Measurements from ENCODE around the gene RASGRF2. TPM values are rescaled to one million over a fixed set of nuclear protein-coding genes. Genes with fewer than 3 reads are reported as not detected.
A peak's percentile ranks its signal among the peaks of the same experiment; 100 is the strongest.

Gene RASGRF2
- total and polyA plus RNA-seq, 2 of the 13 experiments (the other 11 are each of a cell fraction or from before 2014, with no cell fraction given), result 23.6 to 29.0 TPM

- TF ChIP-seq KLF13 (CRISPR knock-in tag; IDR thresholded peaks at IDR 0.05) (no peak), ZNF180 (CRISPR knock-in tag; IDR thresholded peaks at IDR 0.05; ENCODE audit: borderline replicate concordance, low read depth) (no peak), EZH2 (conservative IDR thresholded peaks at IDR 0.05; ENCODE audit: low read depth, low read length) (no peak), MBNL3 (CRISPR knock-in tag; conservative IDR thresholded peaks at IDR 0.05) (no peak), ZFP62 (CRISPR knock-in tag; IDR thresholded peaks at IDR 0.05) (no peak), TCF7 (IDR thresholded peaks at IDR 0.05; ENCODE audit: low read depth) (no peak), BCL3 (CRISPR knock-in tag; IDR thresholded peaks at IDR 0.05) (peak; percentile 80; the same call in 1 of the 2 replicates), ZNF350 (CRISPR knock-in tag; IDR thresholded peaks at IDR 0.05; ENCODE audit: borderline replicate concordance, low read depth) (no peak; the same call in 1 of the 2 replicates), ZNF510 (CRISPR knock-in tag; IDR thresholded peaks at IDR 0.05; ENCODE audit: low read depth) (no peak), CREBL2 (CRISPR knock-in tag; IDR thresholded peaks at IDR 0.05; ENCODE audit: borderline replicate concordance) (no peak), SP4 (CRISPR knock-in tag; IDR thresholded peaks at IDR 0.05) (peak; percentile 54; the same call in 1 of the 2 replicates), ZNF574 (CRISPR knock-in tag; IDR thresholded peaks at IDR 0.05) (peak; percentile 26; the same call in 1 of the 2 replicates), ZSCAN12 (CRISPR knock-in tag; IDR thresholded peaks at IDR 0.05) (no peak; the same call in 1 of the 2 replicates), ZNF660 (CRISPR knock-in tag; IDR thresholded peaks at IDR 0.05; ENCODE audit: borderline replicate concordance, low read depth) (no peak), ETS1 (CRISPR knock-in tag; IDR thresholded peaks at IDR 0.05) (no peak), ZFX (CRISPR knock-in tag; IDR thresholded peaks at IDR 0.05; ENCODE audit: low read depth) (peak; percentile 66), ZNF512 (CRISPR knock-in tag; IDR thresholded peaks at IDR 0.05) (no peak), ATRX (CRISPR knock-in tag; IDR thresholded peaks at IDR 0.05; ENCODE audit: borderline replicate concordance) (no peak), KDM1A (CRISPR knock-in tag; IDR thresholded peaks at IDR 0.05) (no peak), HES4 (CRISPR knock-in tag; IDR thresholded peaks at IDR 0.05; ENCODE audit: borderline replicate concordance) (no peak), ZMAT3 (CRISPR knock-in tag; conservative IDR thresholded peaks at IDR 0.05) (no peak), KDM2A (CRISPR knock-in tag; IDR thresholded peaks at IDR 0.05; ENCODE audit: borderline replicate concordance, low read depth) (peak; percentile 63; the same call in 1 of the 2 replicates), STAT5B (CRISPR knock-in tag; IDR thresholded peaks at IDR 0.05) (no peak), POLR2AphosphoS5 (IDR thresholded peaks at IDR 0.05; ENCODE audit: low read depth, low read length) (peak; percentile 52)
Measured at GRCh38 chr5:81233080-81233634, 273.0 kb downstream of the RASGRF2 start, which contains the start of gene CKMT2 (continued).

Data from HepG2 (cell line).